Mammary epithelial cell (primary cell): ENCODE measurements around the gene PHF24.

Experiments
- EZH2 ChIP-seq: IDR thresholded peaks from 2 replicates; pipeline ENCODE4 v1.6.1; 2012; ENCODE audit warnings: low read length, inconsistent platforms, borderline replicate concordance
- TF ChIP-seq, protein P1 (sequence below), 2 donors: IDR thresholded peaks in 1 of 2; conservative IDR thresholded peaks in 1 of 2; 2 replicates each; pipeline ENCODE4 v1.5.1; 2011 to 2012; ENCODE audit warnings: inconsistent platforms in 2 of 2, low read length in 2 of 2, mild to moderate bottlenecking in 2 of 2, control low read depth in 1 of 2, low read depth in 1 of 2; ENCODE audit not compliant: insufficient read depth in 1 of 2; ENCODE audit errors: extremely low read depth in 1 of 2

DNA sequence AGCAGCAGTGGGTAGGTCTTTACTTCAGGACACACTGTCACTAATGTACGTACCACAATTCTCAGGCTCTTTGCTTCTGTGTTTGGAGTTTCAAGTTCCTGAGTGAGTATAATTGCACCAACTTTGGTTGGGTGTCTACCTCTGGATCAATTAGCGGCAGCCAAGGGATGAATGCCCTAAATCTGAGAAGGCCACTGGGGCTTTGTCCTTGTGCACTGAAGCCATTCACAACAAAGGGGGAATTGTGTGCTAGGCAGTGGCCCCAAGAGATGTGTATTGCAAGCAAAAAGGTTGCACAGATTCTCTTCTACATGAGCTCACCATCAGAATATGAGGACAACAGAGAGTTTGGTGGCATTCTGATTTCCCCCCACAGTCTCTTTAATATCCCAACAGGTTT is 3.9 kb upstream of the PHF24 start:
- TF ChIP-seq EZH2: no peak
- TF ChIP-seq, protein P1, sequence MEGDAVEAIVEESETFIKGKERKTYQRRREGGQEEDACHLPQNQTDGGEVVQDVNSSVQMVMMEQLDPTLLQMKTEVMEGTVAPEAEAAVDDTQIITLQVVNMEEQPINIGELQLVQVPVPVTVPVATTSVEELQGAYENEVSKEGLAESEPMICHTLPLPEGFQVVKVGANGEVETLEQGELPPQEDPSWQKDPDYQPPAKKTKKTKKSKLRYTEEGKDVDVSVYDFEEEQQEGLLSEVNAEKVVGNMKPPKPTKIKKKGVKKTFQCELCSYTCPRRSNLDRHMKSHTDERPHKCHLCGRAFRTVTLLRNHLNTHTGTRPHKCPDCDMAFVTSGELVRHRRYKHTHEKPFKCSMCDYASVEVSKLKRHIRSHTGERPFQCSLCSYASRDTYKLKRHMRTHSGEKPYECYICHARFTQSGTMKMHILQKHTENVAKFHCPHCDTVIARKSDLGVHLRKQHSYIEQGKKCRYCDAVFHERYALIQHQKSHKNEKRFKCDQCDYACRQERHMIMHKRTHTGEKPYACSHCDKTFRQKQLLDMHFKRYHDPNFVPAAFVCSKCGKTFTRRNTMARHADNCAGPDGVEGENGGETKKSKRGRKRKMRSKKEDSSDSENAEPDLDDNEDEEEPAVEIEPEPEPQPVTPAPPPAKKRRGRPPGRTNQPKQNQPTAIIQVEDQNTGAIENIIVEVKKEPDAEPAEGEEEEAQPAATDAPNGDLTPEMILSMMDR (conservative IDR thresholded peaks at IDR 0.05 in 1 of 2, IDR thresholded peaks at IDR 0.05 in 1 of 2; ENCODE audit: extremely low read depth in 1 of 2, insufficient read depth in 1 of 2, low read depth in 1 of 2, low read length in 2 of 2): no peak
